SK-N-SH treated with all-trans-retinoic acid at 6 μM for 48 hours (cell line): ENCODE results near the gene PROX2.

Experiments
- ARNTL ChIP-seq: fragments of 450-650 bp; formaldehyde crosslinking; IDR thresholded peaks from 2 replicates; pipeline ENCODE4 v1.5.0; 2020; ENCODE audit warnings: low read depth, mild to moderate bottlenecking, moderate library complexity, borderline replicate concordance
- CSRNP3 ChIP-seq: fragments of 250-450 bp; sonication (Bioruptor Pico); IDR thresholded peaks from 2 replicates; pipeline ENCODE4 v1.5.1; 2021; ENCODE audit warnings: mild to moderate bottlenecking, moderate library complexity
- ESRRG ChIP-seq: fragments of 250-450 bp; sonication (Bioruptor Pico); IDR thresholded peaks from 2 replicates; pipeline ENCODE4 v1.6.1; 2021; ENCODE audit warnings: mild to moderate bottlenecking
- PATZ1 ChIP-seq: fragments of 250-450 bp; sonication (Bioruptor Pico); IDR thresholded peaks from 2 replicates; pipeline ENCODE4 v1.8.0; 2020; ENCODE audit warnings: mild to moderate bottlenecking, moderate library complexity, borderline replicate concordance
- POU6F1 ChIP-seq: fragments of 250-450 bp; sonication (Bioruptor Pico); IDR thresholded peaks from 2 replicates; pipeline ENCODE4 v1.8.0; 2021; ENCODE audit warnings: low read depth, mild to moderate bottlenecking, moderate library complexity, borderline replicate concordance
- RARB ChIP-seq: fragments of 250-450 bp; sonication (Bioruptor Pico); IDR thresholded peaks from 2 replicates; pipeline ENCODE4 v1.8.0; 2021; ENCODE audit warnings: mild to moderate bottlenecking, moderate library complexity
- SNAI2 ChIP-seq: fragments of 250-450 bp; sonication (Bioruptor Pico); IDR thresholded peaks from 2 replicates; pipeline ENCODE4 v1.5.0; 2020; ENCODE audit warnings: mild to moderate bottlenecking, moderate library complexity
- TOX ChIP-seq: fragments of 250-450 bp; sonication (Bioruptor Pico); IDR thresholded peaks from 2 replicates; pipeline ENCODE4 v1.8.0; 2021; ENCODE audit warnings: mild to moderate bottlenecking, moderate library complexity, borderline replicate concordance
- ZNF70 ChIP-seq: fragments of 450-650 bp; formaldehyde crosslinking; IDR thresholded peaks from 2 replicates; pipeline ENCODE4 v1.5.0; 2020; ENCODE audit warnings: mild to moderate bottlenecking, moderate library complexity

- no peak for TF ChIP-seq PATZ1 (CRISPR knock-in tag)
- no peak for TF ChIP-seq SNAI2 (CRISPR knock-in tag)
- no peak for TF ChIP-seq CSRNP3 (CRISPR knock-in tag)
- no peak for TF ChIP-seq ZNF70 (CRISPR knock-in tag)
- TF ChIP-seq ARNTL = no peak
- TF ChIP-seq TOX (CRISPR knock-in tag) = no peak
- TF ChIP-seq ESRRG (CRISPR knock-in tag) = no peak
- TF ChIP-seq POU6F1 (CRISPR knock-in tag) = no peak
- no peak for TF ChIP-seq RARB (CRISPR knock-in tag)
Measured at GRCh38 chr14:74910556-74910955, 34.6 kb upstream of the PROX2 start.
